Smooth muscle cell (in vitro differentiated cells): ENCODE results near the gene CDHR1. TPM values are rescaled to one million over a fixed set of nuclear protein-coding genes. Genes with fewer than 3 reads are reported as not detected.

Experiments
- DNase-seq: peaks from one replicate; lab custom pipeline; 2025; ENCODE audit not compliant: unreplicated experiment; lab: John Stamatoyannopoulos, UW
- H2AFZ ChIP-seq: fragments of 200-600 bp; sonication (generic); 2 replicates; pipeline ENCODE4 v1.6.0; 2016; ENCODE audit warnings: antibody characterized with exemption, low read depth, mild to moderate bottlenecking
- H3F3A ChIP-seq: fragments of 200-600 bp; sonication (generic); 2 replicates; pipeline ENCODE4 v1.6.0; 2017; ENCODE audit warnings: antibody characterized with exemption, low read depth
- H3K27ac ChIP-seq: fragments of 200-600 bp; sonication (generic); 2 replicates; pipeline ENCODE4 v1.5.1; 2016; ENCODE audit warnings: low read depth, mild to moderate bottlenecking
- H3K27me3 ChIP-seq: fragments of 200-600 bp; sonication (generic); 2 replicates; pipeline ENCODE4 v1.6.1; 2016; ENCODE audit warnings: low read depth, mild to moderate bottlenecking
- H3K36me3 ChIP-seq: fragments of 200-600 bp; sonication (generic); 2 replicates; pipeline ENCODE4 v1.5.1; 2016; ENCODE audit warnings: low read depth
- H3K4me1 ChIP-seq: fragments of 200-600 bp; sonication (generic); 2 replicates; pipeline ENCODE4 v1.5.1; 2016; ENCODE audit warnings: low read depth
- H3K4me2 ChIP-seq: fragments of 200-600 bp; sonication (generic); 2 replicates; pipeline ENCODE4 v1.6.0; 2016; ENCODE audit warnings: mild to moderate bottlenecking
- H3K4me3 ChIP-seq: fragments of 200-600 bp; sonication (generic); 2 replicates; pipeline ENCODE4 v1.5.1; 2016; ENCODE audit warnings: mild to moderate bottlenecking
- H3K79me2 ChIP-seq: fragments of 200-600 bp; sonication (generic); 2 replicates; pipeline ENCODE4 v1.6.0; 2016; ENCODE audit warnings: low read depth, mild to moderate bottlenecking
- H3K9ac ChIP-seq: fragments of 200-600 bp; sonication (generic); 2 replicates; pipeline ENCODE4 v1.6.0; 2016; ENCODE audit warnings: low read depth
- H3K9me3 ChIP-seq: fragments of 200-600 bp; sonication (generic); replicated peaks from 2 replicates; pipeline ENCODE4 v1.5.1; 2016; ENCODE audit warnings: low read depth
- H4K20me1 ChIP-seq: fragments of 200-600 bp; sonication (generic); 2 replicates; pipeline ENCODE4 v1.6.0; 2016; ENCODE audit warnings: low read depth
- WGBS: methylation state at CpG from one replicate; pipeline ENCODE4 v1.1.7; 2016; ENCODE audit warnings: low lambda C conversion rate; 5-methylcytosine and 5-hydroxymethylcytosine counted together
- polyA plus RNA-seq: library from polyadenylated mRNA; unstranded; fragments of >200 nt; fragmentation: Nextera tagmentation; extraction: Ambion mirVana; gene quantifications from 2 replicates; pipeline ENCODE4 v1.2.1, GENCODE V29; 2016
- total RNA-seq: library from RNA; depleted of rRNA; stranded (reverse); fragments of >200 nt; gene quantifications from 2 replicates; pipeline ENCODE4 v1.2.3, GENCODE V29; 2014
- TF ChIP-seq, protein P1 (sequence below): fragments of 200-600 bp; sonication (generic); IDR thresholded peaks from 2 replicates; pipeline ENCODE4 v1.5.1; 2017; ENCODE audit warnings: borderline replicate concordance, mild to moderate bottlenecking, antibody characterized with exemption; ENCODE audit not compliant: insufficient read depth, poor library complexity, severe bottlenecking

The CDHR1 gene
- total and polyA plus RNA-seq, 2 experiments from 2014 or later = 0.67 to 1.2 TPM

DNA sequence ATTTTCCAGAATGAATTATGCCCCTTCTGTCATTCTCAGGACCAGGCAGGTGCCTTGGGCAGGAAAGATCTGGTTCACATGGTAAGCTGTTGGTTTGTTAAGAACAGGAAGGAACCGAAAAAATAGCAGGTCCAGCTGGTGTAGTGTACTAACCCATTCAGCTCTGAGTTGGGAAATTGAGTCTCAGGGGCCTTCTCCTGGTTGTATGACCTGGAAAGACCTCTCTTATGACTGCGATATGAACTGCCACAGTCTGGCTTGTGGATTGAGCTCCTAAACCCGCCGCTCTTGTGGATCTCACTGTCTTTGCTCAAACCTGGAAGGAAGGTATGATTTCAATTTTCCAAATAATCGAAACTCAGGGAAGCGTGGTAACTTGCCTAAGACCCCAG lies 42.5 kb downstream of the CDHR1 start:
- no peak overlapping the region for H3K27ac ChIP-seq
- no peaks in the 10 kb centered on the region for H3K79me2 ChIP-seq
- peaks cover 8% of the 10 kb centered on the region for H3K27me3 ChIP-seq
- no peaks in the 10 kb centered on the region for H3K4me1 ChIP-seq
- WGBS = 83% methylated on average over 6 of the region's 6 CpGs
- no peaks in the 10 kb centered on the region for H3K9me3 ChIP-seq
- no peak overlapping the region for H3K9ac ChIP-seq
- TF ChIP-seq, protein P1, sequence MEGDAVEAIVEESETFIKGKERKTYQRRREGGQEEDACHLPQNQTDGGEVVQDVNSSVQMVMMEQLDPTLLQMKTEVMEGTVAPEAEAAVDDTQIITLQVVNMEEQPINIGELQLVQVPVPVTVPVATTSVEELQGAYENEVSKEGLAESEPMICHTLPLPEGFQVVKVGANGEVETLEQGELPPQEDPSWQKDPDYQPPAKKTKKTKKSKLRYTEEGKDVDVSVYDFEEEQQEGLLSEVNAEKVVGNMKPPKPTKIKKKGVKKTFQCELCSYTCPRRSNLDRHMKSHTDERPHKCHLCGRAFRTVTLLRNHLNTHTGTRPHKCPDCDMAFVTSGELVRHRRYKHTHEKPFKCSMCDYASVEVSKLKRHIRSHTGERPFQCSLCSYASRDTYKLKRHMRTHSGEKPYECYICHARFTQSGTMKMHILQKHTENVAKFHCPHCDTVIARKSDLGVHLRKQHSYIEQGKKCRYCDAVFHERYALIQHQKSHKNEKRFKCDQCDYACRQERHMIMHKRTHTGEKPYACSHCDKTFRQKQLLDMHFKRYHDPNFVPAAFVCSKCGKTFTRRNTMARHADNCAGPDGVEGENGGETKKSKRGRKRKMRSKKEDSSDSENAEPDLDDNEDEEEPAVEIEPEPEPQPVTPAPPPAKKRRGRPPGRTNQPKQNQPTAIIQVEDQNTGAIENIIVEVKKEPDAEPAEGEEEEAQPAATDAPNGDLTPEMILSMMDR = no peak
- H3K4me3 ChIP-seq = no peak overlapping the region
- H3K4me2 ChIP-seq = no peak overlapping the region
- H4K20me1 ChIP-seq = no peaks in the 10 kb centered on the region
- no peak overlapping the region for H2AFZ ChIP-seq
- DNase-seq = no peak
- H3F3A ChIP-seq = no peaks in the 10 kb centered on the region
- H3K36me3 ChIP-seq = no peaks in the 10 kb centered on the region

DNA sequence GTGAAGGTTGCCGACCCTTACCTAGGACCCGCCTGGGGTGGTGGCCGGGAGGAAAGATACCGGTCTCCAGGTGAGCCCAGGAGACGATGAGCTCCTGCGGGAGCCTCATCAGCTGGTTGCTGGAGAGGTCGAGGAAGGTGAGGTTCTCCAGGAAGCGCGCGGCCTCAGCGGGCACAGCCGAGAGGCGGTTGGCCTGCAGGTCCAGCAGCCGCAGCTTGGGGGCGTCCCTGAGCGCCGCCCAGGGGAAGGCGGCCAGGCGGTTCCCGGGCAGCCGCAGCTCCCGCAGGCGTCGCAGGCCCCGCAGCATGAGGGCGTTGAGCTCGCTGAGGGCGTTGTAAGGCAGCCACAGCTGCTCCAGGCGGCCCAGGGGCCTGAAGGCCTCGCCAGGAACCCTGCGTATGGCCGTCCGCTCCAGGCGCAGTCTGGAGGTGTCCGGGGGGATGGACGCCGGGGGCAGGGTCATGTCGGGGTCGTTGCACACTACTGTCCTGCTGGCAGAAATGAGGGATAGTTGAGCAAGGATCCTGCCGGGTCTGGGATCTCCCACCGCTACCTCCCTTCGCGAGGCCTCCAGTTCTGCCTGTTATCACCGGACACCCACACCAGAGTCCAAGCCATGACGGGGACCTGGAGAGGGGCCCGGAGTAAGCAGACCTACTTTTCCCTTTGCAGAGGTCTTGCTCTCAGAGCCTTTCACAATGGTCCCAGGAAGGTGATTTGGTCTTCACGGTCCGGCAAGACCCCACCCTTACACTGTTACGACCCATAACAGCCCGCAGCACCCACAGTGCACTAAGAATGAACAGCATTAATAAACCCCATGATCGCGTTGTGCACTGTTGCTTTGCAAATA lies 43.1 kb downstream of the CDHR1 start:
- Histone ChIP-seq H3K36me3 (no peaks in the 10 kb centered on the region), H3K9ac (no peak overlapping the region), H3F3A (no peaks in the 10 kb centered on the region), H3K9me3 (no peaks in the 10 kb centered on the region), H3K27ac (no peak overlapping the region), H3K4me2 (no peak overlapping the region), H3K4me3 (no peak overlapping the region), H3K79me2 (no peaks in the 10 kb centered on the region), H4K20me1 (no peaks in the 10 kb centered on the region), H3K27me3 (peaks cover 8% of the 10 kb centered on the region), H2AFZ (no peak overlapping the region), H3K4me1 (no peaks in the 10 kb centered on the region)
- 46% methylated on average over 52 of the region's 52 CpGs for WGBS
- TF ChIP-seq, protein P1 = no peak
- DNase-seq = no peak

DNA sequence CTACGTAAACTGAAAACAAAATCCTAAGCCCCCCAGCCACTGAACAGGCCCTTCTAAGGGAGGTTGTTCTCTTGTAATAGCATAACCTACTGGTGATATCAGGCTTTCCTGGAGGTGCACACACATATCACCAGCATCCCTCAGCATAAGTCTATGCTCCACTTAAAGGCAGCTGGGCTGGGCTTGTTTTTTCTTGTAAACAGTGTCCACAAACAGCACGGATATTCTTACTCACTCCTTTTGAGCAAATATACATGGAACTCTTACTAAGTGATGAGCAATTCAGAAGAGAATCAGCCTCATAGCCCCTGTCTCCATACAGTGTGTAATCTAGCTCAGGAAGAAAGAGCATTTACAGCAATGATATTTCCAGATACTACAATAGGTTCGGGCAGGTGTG lies 44.6 kb downstream of the CDHR1 start:
- TF ChIP-seq, protein P1 = no peak
- H3K79me2 ChIP-seq = no peaks in the 10 kb centered on the region
- no peak overlapping the region for H3K27ac ChIP-seq
- peaks cover 8% of the 10 kb centered on the region for H3K27me3 ChIP-seq
- H3K4me3 ChIP-seq = no peak overlapping the region
- no peak overlapping the region for H3K9ac ChIP-seq
- no peak overlapping the region for H3K4me2 ChIP-seq
- H3K36me3 ChIP-seq = no peaks in the 10 kb centered on the region
- H3K4me1 ChIP-seq = peaks cover 1% of the 10 kb centered on the region
- DNase-seq = no peak
- no peaks in the 10 kb centered on the region for H4K20me1 ChIP-seq
- 80% methylated on average over 3 of the region's 3 CpGs for WGBS
- no peak overlapping the region for H2AFZ ChIP-seq
- no peaks in the 10 kb centered on the region for H3K9me3 ChIP-seq
- no peaks in the 10 kb centered on the region for H3F3A ChIP-seq
